ENCODE measurements around the gene SEPSECS. TPM values are rescaled to one million over a fixed set of nuclear protein-coding genes. Genes with fewer than 3 reads are reported as not detected.

The SEPSECS gene
- total and polyA plus RNA-seq, 2 of the 13 experiments (the other 11 are each of a cell fraction or from before 2014, with no cell fraction given), result 9.4 to 14.3 TPM

GRCh38 chr4:25142468-25142867 is 17.8 kb downstream of the SEPSECS start:
- in situ Hi-C loops (cut with HindIII; ENCODE audit: extremely low pct_ligation_motif_present, low pct_unique_long_range_greater_than_20kb) (no loop called here), intact Hi-C loops (cut with micrococcal nuclease; ENCODE audit: unreplicated experiment) (no loop called here)
- H4K20me1 ChIP-seq (ENCODE audit: insufficient read depth, low read length), result no peaks in the 10 kb centered on the region
- no peak overlapping the region for H3K4me2 ChIP-seq (ENCODE audit: low read depth, low read length)
- DNase-seq (ENCODE audit: low spot score) (no peak), ATAC-seq (no peak), FAIRE-seq (no peak)
- no peak overlapping the region for H3K9ac ChIP-seq (ENCODE audit: insufficient read depth, low read depth, low read length)
- no peaks in the 10 kb centered on the region for H3K9me3 ChIP-seq (ENCODE audit: low read length)
- no peak overlapping the region for H2AFZ ChIP-seq (ENCODE audit: low read length)
- no peak for TF ChIP-seq ZNF850 (CRISPR knock-in tag; conservative IDR thresholded peaks at IDR 0.05)
- no peak for TF ChIP-seq NCOA1 (CRISPR knock-in tag; IDR thresholded peaks at IDR 0.05)
- TF ChIP-seq MXD3 (CRISPR knock-in tag; IDR thresholded peaks at IDR 0.05), result no peak
- no peak for TF ChIP-seq ZNF382 (CRISPR knock-in tag; IDR thresholded peaks at IDR 0.05; ENCODE audit: borderline replicate concordance)
- no peak for TF ChIP-seq ZNF136 (CRISPR knock-in tag; IDR thresholded peaks at IDR 0.05; ENCODE audit: low read depth)
- no peak for TF ChIP-seq PAX8 (CRISPR knock-in tag; IDR thresholded peaks at IDR 0.05; ENCODE audit: borderline replicate concordance)
- no peak for TF ChIP-seq ATF6 (CRISPR knock-in tag; conservative IDR thresholded peaks at IDR 0.05)
- TF ChIP-seq ZNF414 (CRISPR knock-in tag; IDR thresholded peaks at IDR 0.05), result no peak
- no peak for TF ChIP-seq ZNF749 (CRISPR knock-in tag; IDR thresholded peaks at IDR 0.05; ENCODE audit: borderline replicate concordance)
- no peak for TF ChIP-seq ZNF20 (CRISPR knock-in tag; IDR thresholded peaks at IDR 0.05)
- TF ChIP-seq NFE2 (CRISPR knock-in tag; IDR thresholded peaks at IDR 0.05), result no peak
- TF ChIP-seq ZNF256 (CRISPR knock-in tag; conservative IDR thresholded peaks at IDR 0.05), result no peak
- TF ChIP-seq THAP8 (CRISPR knock-in tag; IDR thresholded peaks at IDR 0.05; ENCODE audit: borderline replicate concordance), result no peak
- no peak for TF ChIP-seq ZBTB46 (CRISPR knock-in tag; IDR thresholded peaks at IDR 0.05; ENCODE audit: borderline replicate concordance)
- TF ChIP-seq PHF8 (CRISPR knock-in tag; IDR thresholded peaks at IDR 0.05), result no peak
- no peak for TF ChIP-seq ZNF567 (CRISPR knock-in tag; IDR thresholded peaks at IDR 0.05; ENCODE audit: borderline replicate concordance)
- TF ChIP-seq MED13 (CRISPR knock-in tag; IDR thresholded peaks at IDR 0.05), result no peak
- no peak overlapping the region for H3K4me3 ChIP-seq (replicated peaks in 1 of 3; ENCODE audit: insufficient read depth in 1 of 3, low read depth in 2 of 3, low read length in 3 of 3)
- peaks cover 0 to 14% of the 10 kb centered on the region in 2 experiments; a peak in 3 of 5 replicates for H3K36me3 ChIP-seq (replicated peaks in 1 of 2; ENCODE audit: control insufficient read depth in 1 of 2, insufficient read depth in 2 of 2, low read length in 2 of 2)
- 93% methylated on average over 4 of the region's 4 CpGs for WGBS (ENCODE audit: low lambda C conversion rate)
- no TSS peak for BruUV-seq (replicated peaks)
- H3K27ac ChIP-seq (ENCODE audit: extremely low read length, insufficient read depth, low read length), result no peak overlapping the region
- H3K27me3 ChIP-seq (ENCODE audit: control insufficient read depth in 1 of 2, insufficient read depth in 2 of 2, low read length in 2 of 2), result no peaks in the 10 kb centered on the region
- no peaks in the 10 kb centered on the region for H3K4me1 ChIP-seq (ENCODE audit: insufficient read depth, low read length)
- H3K79me2 ChIP-seq (ENCODE audit: insufficient read depth, low read length), result no peaks in the 10 kb centered on the region
- ChIA-PET CTCF (ENCODE audit: low intra/inter-chr PET ratio, low total read pairs) (no interaction called here), POLR2A (no interaction called here)
